K562 (cell line): Measurements from ENCODE around the gene PAQR4. TPM values are rescaled to one million over a fixed set of nuclear protein-coding genes. Genes with fewer than 3 reads are reported as not detected.

Source experiments
- CBX1 ChIP-seq: sonication (generic); IDR thresholded peaks from 2 replicates; pipeline ENCODE4 v1.6.1; 2016; ENCODE audit warnings: antibody characterized with exemption, low read depth, mild to moderate bottlenecking
- LCOR ChIP-seq: sonication (generic); formaldehyde crosslinking; IDR thresholded peaks from 2 replicates; pipeline ENCODE4 v1.8.0; 2022; ENCODE audit warnings: mild to moderate bottlenecking, missing genetic modification reagents
- NR3C1 ChIP-seq: sonication (generic); formaldehyde crosslinking; IDR thresholded peaks from 2 replicates; pipeline ENCODE4 v1.8.1; 2022; ENCODE audit warnings: missing genetic modification reagents
- SAP30 ChIP-seq: fragments of 200-600 bp; sonication (generic); IDR thresholded peaks from 2 replicates; pipeline ENCODE4 v1.6.1; 2012; ENCODE audit warnings: borderline replicate concordance, low read depth, mild to moderate bottlenecking, moderate library complexity, low read length, control low read depth, inconsistent platforms; ENCODE audit not compliant: insufficient read depth, poor library complexity, severe bottlenecking
- SMAD3 ChIP-seq: fragments of 450-650 bp; formaldehyde crosslinking; conservative IDR thresholded peaks from 2 replicates; pipeline ENCODE4 v1.4.0; 2020; ENCODE audit warnings: mild to moderate bottlenecking
- TGIF2 ChIP-seq: sonication (generic); formaldehyde crosslinking; IDR thresholded peaks from 2 replicates; pipeline ENCODE4 v1.8.1; 2022; ENCODE audit warnings: mild to moderate bottlenecking, missing genetic modification reagents, moderate library complexity
- THRAP3 ChIP-seq: fragments of 450-650 bp; IDR thresholded peaks from 2 replicates; pipeline ENCODE4 v1.6.1; 2016; ENCODE audit warnings: mild to moderate bottlenecking, inconsistent platforms, borderline replicate concordance
- TRIM24 ChIP-seq, 2 experiments: fragments of 450-650 bp; IDR thresholded peaks; 2 replicates each; pipeline ENCODE4 v1.6.1; 2016
- ZNF165 ChIP-seq: fragments of 250-450 bp; sonication (Bioruptor Pico); IDR thresholded peaks from 2 replicates; pipeline ENCODE4 v1.4.0; 2020; ENCODE audit warnings: borderline replicate concordance
- ZNF311 ChIP-seq: fragments of 250-450 bp; sonication (Bioruptor Pico); IDR thresholded peaks from 2 replicates; pipeline ENCODE4 v1.4.0; 2020; ENCODE audit warnings: mild to moderate bottlenecking, moderate library complexity
- ZNF444 ChIP-seq: fragments of 250-450 bp; sonication (Bioruptor Pico); IDR thresholded peaks from 2 replicates; pipeline ENCODE4 v1.4.0; 2020; ENCODE audit warnings: mild to moderate bottlenecking, moderate library complexity
- ZNF766 ChIP-seq: fragments of 200-800 bp; sonication (Bioruptor generic); conservative IDR thresholded peaks from 2 replicates; pipeline ENCODE4 v1.6.1; 2016; ENCODE audit warnings: missing genetic modification characterization, missing compliant biosample characterization
- polyA plus RNA-seq, 8 experiments: library from polyadenylated mRNA; depleted of rRNA in 4 of 8; stranded (reverse) in 5 of 8; unstranded in 3 of 8; fragments of >200 nt; fragmentation: Nextera tagmentation in 2 of 8; fragmentation: Illumina TruSeq in 1 of 8; extraction: Ambion mirVana in 2 of 8; extraction: Trizol in 1 of 8; gene quantifications; 2 replicates each; pipeline versions ENCODE4 v1.2.1 to v1.2.3, GENCODE V29; 2011 to 2014; ENCODE audit warnings: inconsistent platforms in 1 of 8, missing spikeins in 1 of 8
- total RNA-seq, 7 experiments: library from RNA; depleted of rRNA in 6 of 7; stranded (reverse); fragments of >200 nt in 6 of 7; fragmentation: Illumina TruSeq in 2 of 7; extraction: Trizol in 2 of 7; gene quantifications; 2 replicates each; pipeline versions ENCODE4 v1.2.1 to v1.2.3, GENCODE V29; 2011 to 2021; ENCODE audit warnings: low replicate concordance in 1 of 7
- TF ChIP-seq, protein P1 (sequence below), 2 experiments: fragments of 450-650 bp in 1 of 2; IDR thresholded peaks; 2 replicates each; pipeline ENCODE4 v1.6.1; 2011 to 2017; ENCODE audit warnings: low read depth in 2 of 2, antibody characterized with exemption in 1 of 2, borderline replicate concordance in 1 of 2, low read length in 1 of 2, mild to moderate bottlenecking in 1 of 2, mixed read lengths in 1 of 2; ENCODE audit not compliant: control insufficient read depth in 1 of 2
- TF ChIP-seq, protein P2 (sequence below): fragments of 450-650 bp; IDR thresholded peaks from 2 replicates; pipeline ENCODE4 v1.6.1; 2018; ENCODE audit not compliant: partially characterized antibody
- TF ChIP-seq, protein P3 (sequence below): fragments of 250-450 bp; sonication (Bioruptor Pico); IDR thresholded peaks from 2 replicates; pipeline ENCODE4 v1.9.0; 2021; ENCODE audit warnings: mild to moderate bottlenecking

Gene PAQR4
- total and polyA plus RNA-seq, 9 of the 15 experiments (the other 6 are each of a cell fraction or from before 2014, with no cell fraction given) = 0.62 to 40.4 (median 19.5) TPM

DNA sequence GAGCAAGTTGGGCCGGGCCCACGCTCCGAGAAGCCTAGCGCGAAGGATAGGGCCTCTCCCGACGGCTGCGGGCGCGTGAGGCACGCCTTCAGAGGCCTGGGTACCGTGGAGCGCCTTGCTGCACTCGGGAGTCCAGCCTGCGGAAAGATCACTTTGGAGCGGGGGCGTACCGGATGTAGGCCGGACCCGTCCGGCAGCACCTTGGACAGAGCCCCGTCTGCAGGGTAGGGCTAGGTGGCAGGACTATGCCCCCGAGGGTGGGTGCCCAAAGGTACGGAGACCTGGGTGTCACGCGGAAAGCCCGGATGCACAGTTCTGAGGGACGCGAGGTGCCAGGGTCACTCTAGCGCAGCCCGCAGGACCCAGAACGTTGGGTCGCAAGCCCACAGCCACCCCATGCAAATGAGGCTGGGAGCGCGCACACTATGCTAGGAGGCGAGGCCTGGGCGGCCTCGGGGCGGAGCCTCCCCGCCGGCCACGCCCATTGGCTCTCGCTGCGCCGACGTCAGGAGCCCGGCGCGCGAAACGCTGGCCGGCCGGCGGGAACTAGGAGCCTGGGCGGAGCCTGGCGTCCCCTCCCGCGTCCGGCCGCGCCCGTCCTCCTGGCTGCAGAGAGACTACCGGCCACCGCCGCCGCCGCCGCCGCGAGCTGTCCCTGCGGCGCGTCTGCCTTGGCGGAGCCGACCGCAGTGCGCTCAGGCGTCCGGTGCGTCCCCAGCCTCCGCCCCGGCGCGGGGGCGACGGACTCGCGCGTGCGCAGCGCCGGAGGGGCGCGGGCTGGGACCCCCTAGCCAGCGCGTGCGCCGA, at the start of gene PAQR4 (continued):
- TF ChIP-seq ZNF444 = no peak
- TF ChIP-seq, protein P1, sequence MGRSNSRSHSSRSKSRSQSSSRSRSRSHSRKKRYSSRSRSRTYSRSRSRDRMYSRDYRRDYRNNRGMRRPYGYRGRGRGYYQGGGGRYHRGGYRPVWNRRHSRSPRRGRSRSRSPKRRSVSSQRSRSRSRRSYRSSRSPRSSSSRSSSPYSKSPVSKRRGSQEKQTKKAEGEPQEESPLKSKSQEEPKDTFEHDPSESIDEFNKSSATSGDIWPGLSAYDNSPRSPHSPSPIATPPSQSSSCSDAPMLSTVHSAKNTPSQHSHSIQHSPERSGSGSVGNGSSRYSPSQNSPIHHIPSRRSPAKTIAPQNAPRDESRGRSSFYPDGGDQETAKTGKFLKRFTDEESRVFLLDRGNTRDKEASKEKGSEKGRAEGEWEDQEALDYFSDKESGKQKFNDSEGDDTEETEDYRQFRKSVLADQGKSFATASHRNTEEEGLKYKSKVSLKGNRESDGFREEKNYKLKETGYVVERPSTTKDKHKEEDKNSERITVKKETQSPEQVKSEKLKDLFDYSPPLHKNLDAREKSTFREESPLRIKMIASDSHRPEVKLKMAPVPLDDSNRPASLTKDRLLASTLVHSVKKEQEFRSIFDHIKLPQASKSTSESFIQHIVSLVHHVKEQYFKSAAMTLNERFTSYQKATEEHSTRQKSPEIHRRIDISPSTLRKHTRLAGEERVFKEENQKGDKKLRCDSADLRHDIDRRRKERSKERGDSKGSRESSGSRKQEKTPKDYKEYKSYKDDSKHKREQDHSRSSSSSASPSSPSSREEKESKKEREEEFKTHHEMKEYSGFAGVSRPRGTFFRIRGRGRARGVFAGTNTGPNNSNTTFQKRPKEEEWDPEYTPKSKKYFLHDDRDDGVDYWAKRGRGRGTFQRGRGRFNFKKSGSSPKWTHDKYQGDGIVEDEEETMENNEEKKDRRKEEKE (IDR thresholded peaks at IDR 0.05; ENCODE audit: borderline replicate concordance in 1 of 2, control insufficient read depth in 1 of 2, low read depth in 2 of 2, low read length in 1 of 2) = peak in 1 of 2 experiments; percentile 48; a peak in 1 of 4 replicates
- TF ChIP-seq NR3C1 (CRISPR knock-in tag) = peak; percentile 52; the same call in 1 of the 2 replicates
- peak; percentile 96; the same call in 1 of the 2 replicates for TF ChIP-seq TGIF2 (CRISPR knock-in tag)
- peak; percentile 6 to 36; a peak in 1 of 4 replicates for TF ChIP-seq TRIM24 (IDR thresholded peaks at IDR 0.05)
- TF ChIP-seq SMAD3 = 0 out of 2 replicates have a peak, but pooled peaks have one; percentile 35
- TF ChIP-seq, protein P2, sequence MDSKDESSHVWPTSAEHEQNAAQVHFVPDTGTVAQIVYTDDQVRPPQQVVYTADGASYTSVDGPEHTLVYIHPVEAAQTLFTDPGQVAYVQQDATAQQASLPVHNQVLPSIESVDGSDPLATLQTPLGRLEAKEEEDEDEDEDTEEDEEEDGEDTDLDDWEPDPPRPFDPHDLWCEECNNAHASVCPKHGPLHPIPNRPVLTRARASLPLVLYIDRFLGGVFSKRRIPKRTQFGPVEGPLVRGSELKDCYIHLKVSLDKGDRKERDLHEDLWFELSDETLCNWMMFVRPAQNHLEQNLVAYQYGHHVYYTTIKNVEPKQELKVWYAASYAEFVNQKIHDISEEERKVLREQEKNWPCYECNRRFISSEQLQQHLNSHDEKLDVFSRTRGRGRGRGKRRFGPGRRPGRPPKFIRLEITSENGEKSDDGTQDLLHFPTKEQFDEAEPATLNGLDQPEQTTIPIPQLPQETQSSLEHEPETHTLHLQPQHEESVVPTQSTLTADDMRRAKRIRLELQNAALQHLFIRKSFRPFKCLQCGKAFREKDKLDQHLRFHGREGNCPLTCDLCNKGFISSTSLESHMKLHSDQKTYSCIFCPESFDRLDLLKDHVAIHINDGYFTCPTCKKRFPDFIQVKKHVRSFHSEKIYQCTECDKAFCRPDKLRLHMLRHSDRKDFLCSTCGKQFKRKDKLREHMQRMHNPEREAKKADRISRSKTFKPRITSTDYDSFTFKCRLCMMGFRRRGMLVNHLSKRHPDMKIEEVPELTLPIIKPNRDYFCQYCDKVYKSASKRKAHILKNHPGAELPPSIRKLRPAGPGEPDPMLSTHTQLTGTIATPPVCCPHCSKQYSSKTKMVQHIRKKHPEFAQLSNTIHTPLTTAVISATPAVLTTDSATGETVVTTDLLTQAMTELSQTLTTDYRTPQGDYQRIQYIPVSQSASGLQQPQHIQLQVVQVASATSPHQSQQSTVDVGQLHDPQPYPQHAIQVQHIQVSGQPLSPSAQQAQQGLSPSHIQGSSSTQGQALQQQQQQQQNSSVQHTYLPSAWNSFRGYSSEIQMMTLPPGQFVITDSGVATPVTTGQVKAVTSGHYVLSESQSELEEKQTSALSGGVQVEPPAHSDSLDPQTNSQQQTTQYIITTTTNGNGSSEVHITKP = peak; percentile 65
- 0 out of 2 replicates have a peak, but pooled peaks have one; percentile 54 for TF ChIP-seq CBX1
- 0 out of 2 replicates have a peak, but pooled peaks have one; percentile 25 for TF ChIP-seq ZNF165 (CRISPR knock-in tag)
- peak; percentile 96 for TF ChIP-seq LCOR (CRISPR knock-in tag)
- TF ChIP-seq ZNF311 (CRISPR knock-in tag) = 0 out of 2 replicates have a peak, but pooled peaks have one; percentile 53
- peak; percentile 75; the same call in 1 of the 2 replicates for TF ChIP-seq ZNF766
- TF ChIP-seq THRAP3 = no peak
- peak; percentile 98 for TF ChIP-seq SAP30
- TF ChIP-seq, protein P3, sequence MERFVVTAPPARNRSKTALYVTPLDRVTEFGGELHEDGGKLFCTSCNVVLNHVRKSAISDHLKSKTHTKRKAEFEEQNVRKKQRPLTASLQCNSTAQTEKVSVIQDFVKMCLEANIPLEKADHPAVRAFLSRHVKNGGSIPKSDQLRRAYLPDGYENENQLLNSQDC (CRISPR knock-in tag) = no peak
